Heart right ventricle (tissue), 16 donors: ENCODE measurements around the gene PHF1. TPM values are rescaled to one million over a fixed set of nuclear protein-coding genes. Genes with fewer than 3 reads are reported as not detected.
A peak's percentile ranks its signal among the peaks of the same experiment; 100 is the strongest.

Experiments
- ATAC-seq, 8 donors: fragments of 200-7000 bp; cut with Tn5 transposase; one replicate each; pipeline ENCODE4 v1.9.1; 2020; ENCODE audit warnings: mild to moderate bottlenecking in 8 of 8, moderate library complexity in 8 of 8, moderate number of reproducible peaks in 1 of 8
- DNase-seq, 2 donors: peaks; one replicate each; pipeline ENCODE4 v3.0.0-alpha.2; 2020
- H3K27ac ChIP-seq, 10 donors: fragments of 200-600 bp; sonication (generic) in 2 of 10; one replicate each; pipeline versions ENCODE4 v1.5.0 to v1.8.0; 2020 to 2022; ENCODE audit warnings: mild to moderate bottlenecking in 3 of 10
- H3K27me3 ChIP-seq, 7 donors: fragments of 200-600 bp; one replicate each; pipeline ENCODE4 v1.8.0; 2021 to 2022; ENCODE audit warnings: mild to moderate bottlenecking in 2 of 7
- H3K36me3 ChIP-seq, 9 donors: fragments of 200-600 bp; sonication (generic) in 1 of 9; one replicate each; pipeline versions ENCODE4 v1.5.0 to v1.8.0; 2020 to 2022; ENCODE audit warnings: mild to moderate bottlenecking in 2 of 9
- H3K4me1 ChIP-seq, 9 donors: fragments of 200-600 bp; sonication (generic) in 1 of 9; one replicate each; pipeline versions ENCODE4 v1.5.0 to v1.8.0; 2020 to 2022; ENCODE audit warnings: mild to moderate bottlenecking in 4 of 9
- H3K4me3 ChIP-seq, 10 donors: fragments of 200-600 bp; sonication (generic) in 2 of 10; one replicate each; pipeline versions ENCODE4 v1.5.0 to v1.8.0; 2020 to 2022; ENCODE audit warnings: mild to moderate bottlenecking in 7 of 10, moderate library complexity in 2 of 10
- H3K9me3 ChIP-seq, 11 donors: fragments of 200-600 bp in 10 of 11; sonication (generic) in 2 of 11; one replicate each; pipeline versions ENCODE4 v1.5.0 to v1.8.0; 2013 to 2022; ENCODE audit warnings: mild to moderate bottlenecking in 2 of 11, control low read depth in 1 of 11, moderate library complexity in 1 of 11
- CTCF ChIP-seq, 9 donors: fragments of 200-600 bp; sonication (generic) in 2 of 9; IDR thresholded peaks; one replicate each; pipeline versions ENCODE4 v1.5.0 to v1.8.0; 2021 to 2022; ENCODE audit warnings: antibody characterized with exemption in 9 of 9, mild to moderate bottlenecking in 5 of 9, moderate library complexity in 1 of 9
- WGBS, 2 donors: extraction: QIAGEN DNeasy Blood & Tissue Kit; methylation state at CpG; one replicate each; pipeline ENCODE4 v1.1.7; 2013; ENCODE audit warnings: inconsistent platforms in 1 of 2; 5-methylcytosine and 5-hydroxymethylcytosine counted together
- intact Hi-C, 10 donors: fragments of 100-400 bp; cut with DNase I; formaldehyde crosslinking; loops; one replicate each; pipeline versions ENCODE4 v1.11.1 to v1.14.2; 2022
- polyA plus RNA-seq, 2 donors: library from polyadenylated mRNA; stranded (reverse); fragments of 200-250 nt; gene quantifications; one replicate each; pipeline ENCODE4 v1.2.3, GENCODE V29; 2013
- total RNA-seq, 10 donors: library from RNA; stranded (reverse); fragmentation: NEBNext Ultra II Directional in 3 of 10; extraction: Animal tissue kit (Norgen Biotek cat#: 25700) in 3 of 10; gene quantifications; one replicate each; pipeline versions ENCODE4 v1.2.1 to v1.2.4, GENCODE V29; 2021 to 2023
- donor health status: Arrhythmogenic right ventricular cardiomyopathy.
- donor health status: ischemic (EF 13 %, LVEDD 7.1; RV severe dilation, severe dysfunction).
- donor health status: healthy with polysubstance abuse.
- donor health status: DM: no; HTN: yes; CAD: no.
- donor health status: DM: no; HTN: no; CAD: no.
- donor health status: ischemic (EF 25% LVEDD 6.9; RV normal size, moderate dysfunction).
- donor health status: ischemic (EF 25% LVEDD 5.7; RV mildly dilated, moderate dysfunction).
- donor health status: healthy.
- donor health status: DM: yes; HTN: yes; CAD: no.
- donor health status: Ischemic cardiomyopathy.
- donor health status: ischemic (EF 35%, LVEDD 5.7; RV mildly dilated, moderate dysfunction).
- donor health status: nonischemic (EF 11% LVEDD 7.7; RV severe dilation, severe dysfunction).
- donor health status: DM: yes; HTN: yes; CAD: no.
- donor health status: PGD.
- donor health status: ischemic (EF 29% LVEDD 5.4; RV normal size, mild dysfunction).
- donor health status: nonischemic (EF 23%, LVEDD 6.1; RV moderate dilation, normal function).

The PHF1 gene
- total and polyA plus RNA-seq, 12 donors: 36.2 to 125 (median 51.0) TPM

GRCh38 chr6:33425668-33426577 lies 15.1 kb downstream of the PHF1 start:
- H3K4me3 ChIP-seq: peak overlapping the region; percentile 47 to 74 (median 64)
- H3K4me1 ChIP-seq: peaks cover 15 to 57% (median 46%) of the 10 kb centered on the region in 9 donors
- DNase-seq (peak; percentile 86 to 91), ATAC-seq (peak; percentile 80 to 87 (median 84))
- no peaks in the 10 kb centered on the region for H3K27me3 ChIP-seq
- peak; percentile 20 to 81 (median 70) for TF ChIP-seq CTCF (IDR thresholded peaks at IDR 0.05)
- intact Hi-C loops: loop anchor here in 5 of 10 donors (1.0 to 10.0 kb wide), 5 partner anchors 34 to 151 kb away; partner anchors contain the start of gene KIFC1 (in 4 of the 5)
- H3K36me3 ChIP-seq: no peaks in the 10 kb centered on the region
- WGBS, 2 donors: 1 to 3% methylated on average over 43 of the region's 43 CpGs
- no peaks in the 10 kb centered on the region for H3K9me3 ChIP-seq
- H3K27ac ChIP-seq: peak overlapping the region; percentile 85 to 97 (median 92)

GRCh38 chr6:33426590-33427511 lies 16.0 kb downstream of the PHF1 start:
- Histone ChIP-seq H3K4me3 (peak overlapping the region; percentile 50 to 74 (median 66)), H3K4me1 (peaks cover 18 to 66% (median 55%) of the 10 kb centered on the region in 9 donors), H3K27me3 (no peaks in the 10 kb centered on the region), H3K27ac (peak overlapping the region; percentile 85 to 97 (median 92)), H3K9me3 (no peaks in the 10 kb centered on the region), H3K36me3 (no peaks in the 10 kb centered on the region)
- WGBS, 2 donors: 11 to 12% methylated on average over 12 of the region's 12 CpGs
- DNase-seq (no peak), ATAC-seq (no peak)
- intact Hi-C loops: loop anchor here in 5 of 10 donors (1.0 to 10.0 kb wide), 5 partner anchors 35 to 150 kb away; partner anchors contain the start of gene KIFC1 (in 4 of the 5)
- TF ChIP-seq CTCF (IDR thresholded peaks at IDR 0.05): no peak

- Histone ChIP-seq H3K4me1 (peaks cover 18 to 72% (median 59%) of the 10 kb centered on the region in 9 donors), H3K27ac (peak overlapping the region in 9 of 10 donors; percentile 67 to 97 (median 92)), H3K9me3 (no peaks in the 10 kb centered on the region), H3K36me3 (no peaks in the 10 kb centered on the region), H3K27me3 (no peaks in the 10 kb centered on the region), H3K4me3 (peak overlapping the region in 9 of 10 donors; percentile 50 to 74 (median 68))
- WGBS, 2 donors: 0% methylated on average over 22 to 79 of the region's 79 CpGs
- ATAC-seq (peak in 4 of 8 donors; percentile 0 to 7 (median 2)), DNase-seq (peak; percentile 51 to 62)
- intact Hi-C loops: loop anchor here in 4 of 10 donors (2.0 to 10.0 kb wide), 4 partner anchors 35 to 150 kb away; partner anchors contain the start of gene KIFC1 (in 3 of the 4)
- TF ChIP-seq CTCF (IDR thresholded peaks at IDR 0.05): peak in 2 of 9 donors; percentile 23 to 24
Observed at GRCh38 chr6:33427585-33428223, 16.9 kb downstream of the PHF1 start.
